GM21390 (cell line): ENCODE data around the gene SEPTIN8.
"Not testable (repeated sequence)": the region's sequence is repeated elsewhere in the genome, so short reads cannot be mapped to it uniquely, and the experiment has no call there.

Experiments used
- ATAC-seq: cut with Tn5 transposase; IDR thresholded peaks from one replicate; pipeline ENCODE4 v1.9.1; 2021; ENCODE audit not compliant: unreplicated experiment

SEPTIN8 gene

GRCh38 chr5:132812781-132813598 is 36.0 kb upstream of the SEPTIN8 start, which contains the start of gene SOWAHA:
TSS of gene SOWAHA (plus strand) at chr5:132813302. CDS start at chr5:132813622, 320 bp downstream.
- no peak for ATAC-seq

GRCh38 chr5:132812123-132812765 is 35.2 kb upstream of the SEPTIN8 start:
- no peak for ATAC-seq

DNA sequence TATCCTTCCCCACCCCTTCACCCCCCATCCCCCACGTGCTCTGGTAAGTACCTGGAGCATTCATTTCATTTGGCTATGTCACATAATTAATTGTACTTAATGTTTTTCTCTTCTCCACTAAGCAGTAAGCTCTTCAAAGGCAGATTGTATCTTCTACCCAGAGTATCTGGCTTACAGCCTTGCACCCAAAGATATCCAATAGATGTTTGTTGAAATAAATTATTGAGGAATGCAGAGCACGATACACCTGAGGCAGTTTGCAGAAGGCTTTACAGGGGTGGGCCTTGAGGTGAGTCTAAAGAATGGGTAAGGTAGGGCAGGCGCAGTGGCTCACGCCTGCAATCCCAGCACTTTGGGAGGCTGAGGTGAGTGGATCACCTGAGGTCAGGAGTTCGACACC is 33.6 kb upstream of the SEPTIN8 start:
- no peak for ATAC-seq

DNA sequence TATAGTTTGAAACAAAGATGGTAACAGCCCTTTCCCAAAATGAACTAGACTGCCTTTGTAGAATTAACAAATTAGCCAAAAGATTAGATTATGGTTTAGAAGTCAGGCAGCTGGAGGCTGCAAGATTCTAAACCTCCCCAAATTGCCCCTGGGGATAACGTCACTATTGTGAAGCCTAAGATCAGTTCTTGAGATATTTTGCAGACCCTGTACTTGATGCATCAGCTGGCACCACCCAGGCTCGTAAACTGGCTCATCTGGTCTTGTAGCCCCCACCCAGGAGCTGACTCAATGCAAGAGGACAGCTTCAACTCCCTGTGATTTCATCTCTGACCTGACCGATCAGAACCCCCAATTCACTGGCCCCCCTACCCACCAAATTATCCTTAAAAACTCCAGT is 31.8 kb upstream of the SEPTIN8 start:
- ATAC-seq: no peak

GRCh38 chr5:132808448-132808847 is 31.4 kb upstream of the SEPTIN8 start:
- ATAC-seq: no peak

GRCh38 chr5:132807163-132807838 is 30.3 kb upstream of the SEPTIN8 start:
- no peak for ATAC-seq

GRCh38 chr5:132806804-132807162 is 29.7 kb upstream of the SEPTIN8 start:
- ATAC-seq: not testable (repeated sequence)

GRCh38 chr5:132805872-132806271 is 28.8 kb upstream of the SEPTIN8 start:
- not testable (repeated sequence) for ATAC-seq

DNA sequence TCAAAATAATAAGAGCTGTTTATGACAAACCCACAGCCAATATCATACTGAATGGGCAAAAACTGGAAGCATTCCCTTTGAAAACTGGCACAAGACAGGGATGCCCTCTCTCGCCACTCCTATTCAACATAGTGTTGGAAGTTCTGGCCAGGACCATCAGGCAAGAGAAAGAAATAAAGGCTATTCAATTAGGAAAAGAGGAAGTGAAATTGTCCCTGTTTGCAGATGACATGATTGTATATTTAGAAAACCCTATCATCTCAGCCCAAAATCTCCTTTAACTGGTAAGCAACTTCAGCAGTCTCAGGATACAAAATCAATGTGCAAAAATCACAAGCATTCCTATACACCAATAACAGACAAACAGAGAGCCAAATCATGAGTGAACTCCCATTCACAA is 27.2 kb upstream of the SEPTIN8 start:
- ATAC-seq: not testable (repeated sequence)

DNA sequence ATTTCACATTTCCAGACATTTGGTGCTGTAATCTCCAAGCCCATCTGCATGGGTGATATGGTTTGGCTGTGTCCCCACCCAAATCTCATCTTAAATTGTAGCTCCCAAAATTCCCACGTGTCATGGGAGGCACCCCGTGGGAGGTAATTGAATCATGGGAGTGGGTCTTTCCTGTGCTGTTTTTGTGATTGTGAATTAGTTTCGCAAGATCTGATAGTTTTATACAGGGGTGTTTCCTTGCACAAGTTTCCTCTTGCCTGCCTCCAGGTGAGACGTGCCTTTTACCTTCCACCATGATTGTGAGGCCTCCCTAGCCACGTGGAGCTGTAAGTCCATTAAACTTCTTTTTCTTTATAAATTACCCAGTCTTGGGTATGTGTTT is 25.6 kb upstream of the SEPTIN8 start:
- ATAC-seq: not testable (repeated sequence)

DNA sequence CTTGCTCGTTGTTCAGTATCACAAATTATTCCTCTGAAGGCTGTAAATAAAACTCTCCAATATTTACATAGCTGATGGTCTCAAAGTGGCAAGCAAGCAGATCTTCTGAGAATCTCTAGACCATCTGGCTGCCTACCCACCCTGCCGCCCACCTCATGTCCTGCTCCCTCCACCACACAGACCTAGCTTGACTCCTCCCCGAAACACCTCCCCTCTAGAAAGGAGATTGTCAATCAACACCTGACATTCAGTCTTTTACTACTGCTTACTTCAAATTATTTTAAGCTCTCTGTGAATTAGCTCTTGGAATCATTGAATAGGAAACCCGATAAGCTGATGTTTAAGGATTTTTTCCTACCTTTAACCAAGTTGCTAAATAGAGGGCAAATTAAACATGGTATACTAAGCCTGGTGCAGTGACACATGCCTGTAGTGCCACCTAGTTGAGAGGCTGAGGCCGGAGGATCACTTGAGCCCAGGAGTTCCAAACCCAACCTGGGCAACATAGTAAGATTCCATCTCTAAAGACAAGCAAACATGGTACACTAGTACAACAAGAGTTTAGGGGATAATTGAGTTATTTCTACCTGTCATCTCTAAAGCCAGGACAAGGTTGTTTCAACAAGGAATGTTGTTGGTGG is 25.1 kb upstream of the SEPTIN8 start:
- no peak for ATAC-seq

DNA sequence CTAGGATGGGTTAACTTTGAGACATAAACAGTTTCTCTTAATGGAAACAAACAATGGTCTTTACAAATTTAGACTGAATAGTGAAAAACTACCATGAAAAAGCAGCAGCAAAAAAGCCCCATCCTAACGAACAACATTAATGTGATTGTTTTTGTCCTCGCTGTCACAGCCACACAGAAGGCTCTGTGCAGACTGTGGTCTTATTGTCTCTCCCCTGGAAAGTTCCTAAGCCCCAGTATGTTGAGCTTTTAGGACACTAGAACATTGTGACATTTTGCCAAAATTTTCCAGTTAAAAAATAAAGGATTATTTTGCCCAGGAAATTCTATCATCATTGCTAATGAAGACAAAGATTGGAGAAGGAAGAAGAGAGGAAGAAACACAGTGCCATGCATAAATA is 23.5 kb upstream of the SEPTIN8 start:
- ATAC-seq: no peak

- ATAC-seq: no peak
Observed at GRCh38 chr5:132799392-132799791, 22.4 kb upstream of the SEPTIN8 start.

DNA sequence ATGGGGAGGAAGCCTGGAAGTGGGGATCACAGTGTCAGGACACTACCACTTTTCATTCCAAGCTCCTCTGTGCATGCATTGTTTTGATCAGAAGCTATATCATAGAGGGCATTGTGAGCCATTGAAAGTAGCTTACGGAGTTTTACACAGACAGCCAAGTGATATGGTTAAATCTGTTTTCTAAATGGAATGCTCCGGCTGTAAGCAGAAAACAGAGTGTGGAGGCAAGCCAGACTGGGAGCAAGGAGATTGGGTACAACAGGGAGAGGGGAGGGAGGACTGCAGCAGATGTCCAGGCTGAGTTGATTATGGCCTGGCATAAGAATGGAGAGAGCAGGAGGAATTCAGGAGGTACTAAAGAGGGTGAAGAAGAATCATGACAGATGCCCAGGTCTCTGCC is 20.6 kb upstream of the SEPTIN8 start:
- ATAC-seq: no peak

- no peak for ATAC-seq
Observed at GRCh38 chr5:132791026-132791425, 14.0 kb upstream of the SEPTIN8 start.

GRCh38 chr5:132790201-132790865 is 13.3 kb upstream of the SEPTIN8 start:
- no peak for ATAC-seq

GRCh38 chr5:132788990-132789886 is 12.2 kb upstream of the SEPTIN8 start:
- ATAC-seq: no peak

- ATAC-seq: no peak
Observed at GRCh38 chr5:132788508-132788907, 11.5 kb upstream of the SEPTIN8 start.

DNA sequence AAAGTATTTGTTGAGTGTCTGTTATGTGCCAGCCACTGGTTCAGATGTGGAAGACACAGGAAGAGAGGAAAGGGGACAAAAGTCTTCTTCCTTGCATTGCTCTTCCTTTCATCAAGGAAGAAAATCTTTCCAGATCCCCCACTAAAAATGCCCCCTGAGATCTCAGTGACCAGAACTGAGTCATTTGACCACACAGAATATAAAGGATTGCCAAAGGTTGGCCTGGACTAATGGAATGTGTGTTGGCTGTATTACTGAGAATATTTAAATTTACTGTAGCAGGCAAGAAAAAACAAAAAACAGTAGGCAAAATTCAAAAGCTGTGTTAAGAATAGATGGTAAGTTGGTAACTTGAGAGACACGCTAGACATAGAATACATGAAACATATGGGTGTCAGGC is 10.0 kb upstream of the SEPTIN8 start:
- no peak for ATAC-seq

GRCh38 chr5:132785864-132786263 is 8.8 kb upstream of the SEPTIN8 start:
- no peak for ATAC-seq
